GM13977 (cell line): ENCODE measurements around the gene INSC.
"Not testable (repeated sequence)": the region's sequence is repeated elsewhere in the genome, so short reads cannot be mapped to it uniquely, and the experiment has no call there.

Source experiments
- DNase-seq: peaks from one replicate; pipeline ENCODE4 v3.0.0; 2012; ENCODE audit warnings: low spot score
- CTCF ChIP-seq: IDR thresholded peaks from 2 replicates; pipeline ENCODE4 v1.5.1; 2012; ENCODE audit warnings: mild to moderate bottlenecking, control low read depth; ENCODE audit not compliant: insufficient read depth; ENCODE audit errors: extremely low read depth, missing control alignments
- in situ Hi-C: fragments of 300-500 bp; cut with MboI; formaldehyde crosslinking; loops from one replicate; pipeline ENCODE4 v1.12.0; 2022; ENCODE audit warnings: low sequenced_read_pairs, low pct_unique_long_range_greater_than_20kb, mixed read lengths, inconsistent platforms; ENCODE audit not compliant: unreplicated experiment

Gene INSC

GRCh38 chr11:15114501-15115475 lies at the start of gene INSC:
INSC (plus strand) TSS chr11:15114923; CDS start chr11:15149175, 34,252 bp downstream.
- DNase-seq: no peak
- in situ Hi-C loops: no loop called here
- no peak for TF ChIP-seq CTCF

- DNase-seq, in situ Hi-C loops: not testable (repeated sequence)
Measured at GRCh38 chr11:15069751-15070150, 45.0 kb upstream of the INSC start.

GRCh38 chr11:15071556-15072255 lies 43.0 kb upstream of the INSC start:
- in situ Hi-C loops: no loop called here
- TF ChIP-seq CTCF: no peak
- no peak for DNase-seq

- in situ Hi-C loops: no loop called here
- TF ChIP-seq CTCF: no peak
Measured at GRCh38 chr11:15072551-15073143, 42.1 kb upstream of the INSC start.

GRCh38 chr11:15073361-15074205 lies 41.1 kb upstream of the INSC start, which contains the start of gene CALCB:
CALCB (plus strand) TSS chr11:15073593; CDS start chr11:15074719, 1,126 bp downstream.
- DNase-seq: peak; percentile 12
- in situ Hi-C loops: no loop called here
- TF ChIP-seq CTCF: no peak

More at GRCh38 chr11:15072551-15073143, 42.1 kb upstream of the INSC start:
- DNase-seq: no peak

GRCh38 chr11:15074206-15075161 lies 40.2 kb upstream of the INSC start:
- in situ Hi-C loops: no loop called here
- DNase-seq: peak; percentile 70
- TF ChIP-seq CTCF: peak; percentile 89
